Measurements from ENCODE around the gene FOXJ1.
"Not testable (repeated sequence)": the region's sequence is repeated elsewhere in the genome, so short reads cannot be mapped to it uniquely, and the experiment has no call there.

Gene FOXJ1, protein sequence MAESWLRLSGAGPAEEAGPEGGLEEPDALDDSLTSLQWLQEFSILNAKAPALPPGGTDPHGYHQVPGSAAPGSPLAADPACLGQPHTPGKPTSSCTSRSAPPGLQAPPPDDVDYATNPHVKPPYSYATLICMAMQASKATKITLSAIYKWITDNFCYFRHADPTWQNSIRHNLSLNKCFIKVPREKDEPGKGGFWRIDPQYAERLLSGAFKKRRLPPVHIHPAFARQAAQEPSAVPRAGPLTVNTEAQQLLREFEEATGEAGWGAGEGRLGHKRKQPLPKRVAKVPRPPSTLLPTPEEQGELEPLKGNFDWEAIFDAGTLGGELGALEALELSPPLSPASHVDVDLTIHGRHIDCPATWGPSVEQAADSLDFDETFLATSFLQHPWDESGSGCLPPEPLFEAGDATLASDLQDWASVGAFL

DNA sequence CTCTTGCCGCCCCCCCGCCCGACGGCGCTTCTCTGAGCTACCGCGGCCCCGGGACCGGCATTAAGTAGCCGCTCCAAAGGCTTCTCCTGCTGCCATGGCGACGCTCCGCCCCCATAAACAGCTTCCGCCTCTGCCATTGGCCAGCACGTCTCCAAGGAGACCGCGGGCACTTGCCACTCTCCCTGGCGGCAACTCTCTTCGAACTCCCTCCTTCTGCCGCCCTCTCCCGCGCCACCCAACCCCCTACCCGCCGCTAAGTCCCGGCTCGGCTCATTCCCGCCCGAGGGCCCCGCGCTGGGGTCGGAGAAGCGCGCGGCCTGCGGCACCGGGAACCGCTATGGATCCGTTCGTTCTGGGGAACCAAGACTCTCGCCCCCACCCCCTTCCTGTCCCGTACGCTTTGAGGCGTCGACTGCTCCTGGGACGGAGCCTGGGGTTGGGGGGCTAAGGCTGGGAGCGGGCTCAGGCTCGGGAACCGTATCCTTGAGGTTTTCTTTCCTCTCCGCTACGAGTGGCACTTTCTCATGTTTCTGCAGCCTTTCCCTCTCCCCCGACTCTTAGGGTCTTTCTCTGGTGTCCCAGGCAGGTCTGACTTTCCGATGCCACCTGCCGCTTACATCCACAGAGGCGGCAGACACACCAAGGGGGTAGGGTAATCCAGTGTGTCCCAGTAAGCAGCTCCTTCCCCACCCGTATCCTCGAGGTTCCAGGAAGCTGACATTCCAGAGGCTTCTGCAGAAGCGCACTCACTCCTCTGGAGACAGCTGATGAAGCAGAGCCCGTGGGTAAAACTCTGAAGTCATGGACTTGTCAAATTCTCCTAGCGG, at the start of gene FOXJ1:
Gene FOXJ1 (minus strand): TSS at position 34 of the 827 bp plus-strand sequence. CDS start 850 bp downstream, outside the sequence.
- no peak for FAIRE-seq

DNA sequence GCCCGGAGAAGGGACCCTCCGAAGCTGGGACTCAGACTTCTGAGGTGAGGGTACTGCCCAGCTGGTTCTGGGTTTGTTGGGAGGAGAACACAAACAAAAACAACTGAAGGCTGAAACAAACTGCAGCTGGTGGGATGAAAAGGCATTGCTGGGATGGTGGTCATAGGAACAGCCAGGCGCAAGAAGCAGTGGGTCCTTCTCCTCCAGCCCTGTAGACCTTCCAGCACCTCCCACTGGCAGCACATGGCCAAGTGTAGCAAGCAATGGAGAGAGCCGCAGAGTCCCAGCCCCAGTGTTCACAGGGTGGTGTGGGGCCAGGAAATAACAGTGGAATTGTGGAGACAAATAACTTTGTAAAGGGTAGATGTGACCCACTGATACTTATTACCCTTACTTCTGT, 48.7 kb upstream of the FOXJ1 start:
- no peak for FAIRE-seq

DNA sequence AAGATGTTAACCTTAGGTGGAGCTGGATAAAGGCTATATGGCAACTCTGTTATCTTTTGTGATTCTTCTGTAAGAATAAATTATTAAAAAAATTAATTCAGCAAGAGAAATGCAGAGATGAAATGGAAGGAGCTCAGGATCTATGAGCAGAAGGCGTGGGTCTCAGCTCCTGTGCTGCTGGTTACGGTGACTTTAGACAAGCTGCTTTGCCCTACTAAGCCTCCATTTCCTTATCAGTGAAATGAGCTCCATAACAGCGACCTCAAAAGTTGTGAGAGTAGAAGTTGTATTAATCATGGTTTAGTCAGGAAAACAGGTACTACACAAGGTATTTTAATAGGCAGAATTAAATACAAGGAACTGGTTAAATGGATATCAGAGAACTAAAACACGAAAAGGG, 48.2 kb upstream of the FOXJ1 start:
- no peak for FAIRE-seq

DNA sequence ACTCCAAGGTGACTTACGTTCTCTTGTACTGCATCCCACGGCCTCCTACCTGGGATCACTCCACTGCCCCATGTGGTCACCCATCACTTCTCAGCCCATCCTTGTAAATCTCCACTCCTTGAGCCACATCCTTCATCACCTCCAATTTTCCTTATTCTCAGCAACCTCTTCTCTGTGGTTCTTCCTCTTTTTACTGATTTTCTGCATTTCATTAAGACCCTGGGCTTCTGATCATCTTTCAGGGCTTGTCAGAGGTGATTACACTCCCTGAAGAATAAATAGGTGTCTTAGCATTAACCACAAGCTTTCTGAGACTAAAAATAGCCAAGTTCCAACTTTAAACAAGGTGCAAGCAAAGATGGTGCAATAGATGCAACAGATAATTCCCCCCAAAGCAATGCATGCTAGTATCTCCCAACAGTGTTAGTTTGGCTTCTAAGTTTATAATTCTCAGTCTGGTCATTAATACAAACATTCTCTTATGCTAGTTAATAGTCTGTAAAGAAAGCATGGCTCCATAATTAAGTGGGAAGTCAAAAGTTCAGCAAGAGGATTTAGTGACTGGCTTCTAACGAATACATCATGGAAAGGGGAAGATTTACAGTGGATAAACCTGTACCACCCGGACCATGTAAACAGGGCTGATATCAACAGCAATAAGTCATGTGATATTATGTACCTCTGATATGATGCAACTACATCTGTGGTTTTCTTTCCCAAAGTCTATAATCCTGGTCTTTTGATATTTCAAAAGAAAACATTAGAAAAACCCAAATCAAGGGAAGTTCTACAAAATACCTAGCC, 47.4 kb upstream of the FOXJ1 start:
- no peak for FAIRE-seq

DNA sequence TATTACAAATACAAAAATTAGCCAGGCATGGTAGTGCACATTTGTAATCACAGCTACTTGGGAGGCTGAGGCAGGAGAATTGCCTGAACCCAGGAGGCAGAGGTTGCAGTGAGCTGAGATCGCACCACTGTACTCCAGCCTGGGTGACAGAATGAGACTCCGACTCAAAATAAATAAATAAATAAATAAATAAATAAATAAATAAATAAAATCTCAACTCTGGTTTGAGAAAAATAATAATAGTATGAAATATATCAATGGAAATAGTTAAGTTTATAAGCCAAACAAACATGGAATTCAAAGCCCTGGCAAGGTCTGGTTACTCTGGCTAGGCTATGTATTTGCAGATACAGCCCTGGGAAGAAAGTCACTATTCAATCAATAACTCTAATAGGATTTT, 45.7 kb upstream of the FOXJ1 start:
- FAIRE-seq = not testable (repeated sequence)

DNA sequence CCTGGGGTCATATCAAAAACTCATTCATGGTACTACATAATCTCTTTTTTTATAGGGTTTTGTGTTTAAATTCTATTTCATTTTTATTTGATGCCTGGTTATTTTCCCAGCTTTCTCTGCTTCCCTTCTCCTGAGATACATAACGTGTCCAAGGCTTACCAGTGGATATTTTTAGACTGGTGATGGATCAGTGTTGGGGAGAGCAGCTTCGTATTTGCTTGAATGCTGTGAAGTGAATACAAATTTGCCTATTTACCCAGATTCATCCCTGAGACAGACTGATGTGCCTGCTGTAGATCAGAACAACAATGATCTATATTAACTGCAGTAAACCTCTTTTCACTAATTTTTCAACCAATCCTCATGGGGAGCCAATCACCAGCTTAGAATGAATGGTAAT, 43.2 kb upstream of the FOXJ1 start:
- peak; percentile 81 for FAIRE-seq

DNA sequence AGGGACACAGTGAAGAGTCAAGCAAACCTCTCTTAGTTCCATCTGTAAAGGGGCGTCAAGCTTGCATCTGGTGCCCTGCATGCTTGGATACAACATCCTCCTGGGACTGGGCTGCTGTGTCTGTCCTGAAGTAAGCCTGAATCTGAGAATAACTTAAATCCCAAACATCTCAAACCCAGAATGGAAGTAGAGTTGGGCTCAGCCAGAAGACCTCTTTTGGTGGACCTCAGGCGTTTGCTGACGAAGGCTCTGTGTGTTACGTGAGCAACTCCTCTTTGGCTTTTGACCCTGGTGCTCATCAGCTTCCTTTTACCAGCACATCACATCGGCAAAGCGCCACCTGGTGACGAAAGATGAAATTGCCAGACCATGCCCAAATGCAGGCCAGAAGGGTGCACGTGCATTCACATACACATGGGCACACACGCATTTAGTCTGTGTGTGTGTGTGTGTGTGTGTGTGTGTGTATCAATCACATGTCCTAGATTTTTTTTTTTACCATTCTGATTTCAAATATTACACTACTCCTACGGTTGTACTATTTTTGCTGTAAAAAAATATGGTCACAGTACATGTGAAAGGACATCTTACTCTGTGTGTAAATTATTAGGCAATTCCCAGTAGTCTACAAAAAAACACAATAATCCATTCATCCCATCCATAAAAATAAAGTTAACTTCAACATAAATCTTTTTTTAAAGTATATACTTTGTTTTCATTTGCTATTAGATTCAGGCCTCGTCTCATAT, 41.1 kb upstream of the FOXJ1 start:
- no peak for FAIRE-seq

DNA sequence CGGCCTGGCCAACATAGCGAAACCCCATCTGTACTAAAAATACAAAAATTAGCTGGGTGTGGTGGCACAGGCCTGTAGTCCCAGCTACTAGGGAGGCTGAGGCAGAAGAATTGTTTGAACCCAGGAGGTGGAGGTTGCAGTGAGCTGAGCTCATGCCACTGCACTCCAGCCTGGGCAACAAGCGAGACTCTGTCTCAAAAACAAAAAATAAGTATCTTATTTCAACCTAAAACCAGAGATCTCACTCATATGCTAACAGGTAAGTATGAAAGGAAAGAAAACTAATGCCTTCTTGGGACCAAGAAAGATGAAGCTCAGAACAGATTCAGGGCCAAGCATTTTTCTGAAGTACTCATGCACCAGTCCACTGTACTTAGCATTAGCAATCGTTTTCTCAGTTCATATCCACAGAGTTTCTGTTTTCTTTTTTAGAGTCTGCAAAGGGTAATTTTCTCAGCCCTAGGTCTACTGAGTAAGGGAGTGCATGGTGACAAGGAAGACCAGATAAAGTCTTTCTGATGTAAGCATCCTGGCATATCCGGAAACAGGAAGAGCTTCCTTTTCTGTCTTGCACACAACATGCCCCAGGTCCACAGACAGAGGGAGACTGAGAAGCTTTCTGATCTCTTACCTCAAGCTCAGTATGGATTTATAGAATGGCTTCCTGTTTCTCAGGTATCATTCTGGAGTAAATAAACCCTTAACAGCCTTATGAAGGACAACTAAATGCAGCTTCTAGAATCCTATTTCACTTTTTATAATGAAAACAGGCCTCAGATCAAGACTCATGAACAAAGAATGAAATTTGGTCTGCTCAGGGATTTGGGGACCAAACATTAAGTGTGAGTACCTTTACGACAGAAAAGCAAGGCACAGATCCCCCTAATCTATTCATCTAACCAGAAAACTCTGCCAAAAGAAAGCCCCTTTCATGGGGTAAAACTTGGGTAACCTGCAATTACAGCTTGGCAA, 38.7 kb upstream of the FOXJ1 start:
- no peak for FAIRE-seq

DNA sequence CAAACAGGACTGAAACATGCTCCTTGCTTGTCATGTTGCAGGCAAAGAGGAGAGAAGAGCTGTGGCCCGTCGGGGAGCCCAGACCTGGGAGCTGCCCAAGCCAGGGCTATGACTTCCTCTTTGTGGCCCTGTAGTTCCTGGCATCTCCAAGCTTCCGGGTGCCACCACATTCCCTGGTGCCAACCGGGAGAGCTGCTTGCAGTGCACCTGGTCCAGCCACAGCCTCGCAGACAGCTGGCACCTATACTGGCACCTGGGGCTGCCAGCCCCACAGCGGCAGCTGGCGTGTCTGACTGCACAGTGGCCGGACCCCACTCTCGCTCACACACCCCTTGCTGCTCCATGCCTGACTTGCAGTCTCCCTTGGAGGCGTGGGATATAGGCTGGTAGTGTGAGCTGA, 37.1 kb upstream of the FOXJ1 start:
- no peak for FAIRE-seq

DNA sequence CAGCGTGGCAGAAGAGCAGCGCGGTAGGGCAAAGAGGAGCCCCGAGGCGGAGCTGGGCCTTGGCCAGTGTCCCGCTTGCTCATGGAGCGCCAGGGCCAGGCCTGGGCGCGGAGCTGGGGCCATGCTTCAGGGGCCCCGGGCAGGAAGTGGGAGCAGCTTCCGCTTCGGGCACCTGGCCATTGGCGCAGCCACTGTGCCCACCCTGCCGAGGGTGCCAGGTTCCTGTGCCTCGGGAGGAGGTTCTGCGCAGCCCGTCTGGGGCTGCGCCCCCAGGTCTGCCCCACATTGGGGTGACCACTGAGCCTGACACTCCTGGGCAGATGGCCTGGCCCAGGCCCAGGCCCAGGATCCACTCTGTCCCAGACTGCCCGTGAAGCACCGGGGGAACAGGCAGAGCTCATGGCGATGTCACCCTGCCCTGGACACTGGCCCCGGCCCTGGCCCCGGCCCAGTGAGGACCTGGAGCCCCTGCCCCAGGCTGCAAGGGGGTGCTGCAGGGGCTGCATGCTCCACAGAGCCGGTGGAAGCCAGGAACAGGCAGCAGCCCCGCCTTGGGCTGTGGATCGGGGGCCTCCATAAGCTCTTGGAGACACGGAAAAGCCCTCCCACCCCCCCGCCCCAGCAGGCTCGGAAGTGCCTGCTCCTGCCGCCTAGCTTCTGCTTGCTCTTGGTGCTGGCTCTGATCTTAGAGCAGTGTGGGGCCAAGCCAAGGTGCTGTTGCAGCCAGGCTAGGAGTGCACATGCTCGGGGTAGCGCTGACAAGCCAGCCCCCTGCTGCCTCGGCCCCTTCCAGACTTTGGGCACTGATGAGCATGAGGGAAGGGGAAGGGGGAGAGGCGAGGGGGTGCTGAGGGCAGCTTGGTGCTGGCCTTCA, 35.9 kb upstream of the FOXJ1 start:
- no peak for FAIRE-seq

DNA sequence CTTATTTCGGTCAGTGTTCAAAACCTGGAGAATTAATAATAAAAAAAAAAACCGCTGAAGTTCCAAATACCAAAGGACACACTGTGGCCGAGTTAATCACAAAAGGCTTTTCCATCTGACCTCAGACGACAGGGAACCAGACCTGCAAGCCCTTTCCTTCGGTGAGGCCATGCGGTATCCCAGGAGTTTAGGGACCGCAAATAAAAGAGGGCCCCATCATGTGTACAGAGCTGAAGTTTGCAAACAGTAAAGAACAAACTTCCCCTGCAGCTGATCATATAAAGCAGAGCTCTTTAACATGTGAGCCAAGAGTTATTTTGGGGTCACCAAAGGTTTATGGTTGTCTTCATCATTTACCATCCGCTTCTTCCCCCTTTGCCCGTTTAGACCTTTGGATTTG, 33.0 kb upstream of the FOXJ1 start:
- no peak for FAIRE-seq

DNA sequence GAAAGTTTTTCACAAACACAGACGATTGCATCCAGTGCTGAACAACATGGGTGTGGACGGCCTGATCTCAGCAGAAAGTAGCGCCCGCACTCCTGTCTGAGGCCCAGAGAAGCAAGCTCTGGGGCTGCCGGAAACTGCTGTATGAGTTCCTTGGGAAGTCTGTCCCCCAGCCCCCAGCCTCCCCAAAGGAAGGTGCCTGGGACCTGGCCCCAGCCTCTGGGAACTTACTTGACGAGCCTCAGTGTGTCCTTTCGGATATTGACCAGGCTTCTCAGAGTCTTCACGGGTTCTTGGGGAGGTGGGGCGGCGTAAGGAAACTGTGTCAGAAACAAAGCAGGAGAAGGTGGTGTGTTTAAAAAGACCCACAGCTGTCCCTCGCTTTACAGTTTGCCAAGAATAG, 32.4 kb upstream of the FOXJ1 start:
- FAIRE-seq = no peak

DNA sequence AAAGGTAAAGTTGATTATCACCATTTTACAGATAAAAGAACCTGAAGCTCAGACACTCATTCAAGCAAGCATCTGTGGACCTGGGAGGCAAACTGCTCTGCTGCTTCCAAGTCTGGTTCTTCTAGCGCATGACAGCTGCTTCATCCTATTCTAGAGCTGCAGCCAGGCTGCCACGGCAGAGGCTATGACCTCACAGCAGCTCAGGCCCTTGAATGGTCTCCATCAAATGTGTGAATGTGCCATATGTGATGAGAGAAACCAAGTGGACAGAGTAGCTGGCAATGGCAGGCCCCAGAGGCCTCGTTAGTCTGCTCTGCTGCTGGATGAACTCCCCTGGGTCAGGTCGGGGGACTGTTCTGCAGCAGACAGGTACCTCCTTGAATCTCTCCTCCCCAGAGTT, 30.7 kb upstream of the FOXJ1 start:
- FAIRE-seq = no peak

DNA sequence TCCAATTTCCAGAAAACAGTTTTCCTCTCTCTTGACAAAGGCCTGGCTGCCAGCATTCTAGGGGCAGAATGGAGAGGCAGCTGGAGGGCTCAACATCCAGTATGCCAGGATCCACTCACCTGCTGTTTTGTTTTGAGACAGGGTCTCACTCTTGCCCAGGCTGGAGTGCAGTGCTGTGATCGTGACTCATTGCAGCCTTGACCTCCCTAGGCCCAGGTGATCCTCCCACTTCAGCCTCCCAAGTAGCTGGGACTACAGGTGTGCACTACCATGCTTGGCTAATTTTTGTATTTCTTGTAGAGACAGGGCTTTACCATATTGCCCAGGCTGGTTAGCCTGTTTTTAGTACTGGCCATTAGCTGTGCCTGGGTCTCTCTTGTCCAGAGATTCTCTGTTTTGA, 29.1 kb upstream of the FOXJ1 start:
- no peak for FAIRE-seq

DNA sequence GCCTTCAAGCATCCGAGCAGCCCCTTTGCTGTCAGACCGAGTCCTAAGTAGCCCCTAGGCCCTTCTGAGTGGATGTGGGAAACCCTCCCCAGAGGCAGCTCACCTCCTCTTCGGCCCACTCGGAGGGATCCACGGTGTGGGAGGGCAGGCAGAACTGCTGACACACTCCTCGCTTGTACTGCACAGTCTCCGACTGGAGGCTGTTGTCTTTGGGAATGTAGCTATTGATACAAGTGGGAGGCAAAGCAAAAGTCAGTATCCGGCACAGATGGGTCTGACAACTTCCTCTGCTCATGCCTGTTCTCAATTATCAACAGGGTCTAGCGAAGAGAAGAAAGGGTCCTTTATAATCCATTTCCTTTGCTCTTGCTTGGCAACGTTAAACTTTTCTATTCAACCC, 25.9 kb upstream of the FOXJ1 start:
- no peak for FAIRE-seq

DNA sequence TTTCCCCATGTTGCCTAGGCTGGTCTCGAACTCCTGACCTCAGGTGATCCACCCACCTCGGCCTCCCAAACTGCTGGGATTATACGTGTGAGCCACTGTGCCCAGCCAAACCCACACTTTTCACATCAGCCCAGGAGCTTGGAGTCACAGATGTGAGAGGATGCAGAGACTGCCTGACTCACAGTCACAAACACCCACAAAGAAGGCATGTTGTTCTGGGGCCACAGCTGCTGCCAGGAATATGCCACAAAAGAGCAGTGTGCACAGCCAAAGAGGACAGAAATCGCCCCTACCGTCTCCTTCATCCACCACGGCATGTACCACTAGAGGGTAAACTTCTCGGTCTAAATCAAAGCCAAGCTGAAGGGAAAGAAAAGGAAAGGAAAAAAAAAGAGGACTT, 25.1 kb upstream of the FOXJ1 start:
- FAIRE-seq = no peak

DNA sequence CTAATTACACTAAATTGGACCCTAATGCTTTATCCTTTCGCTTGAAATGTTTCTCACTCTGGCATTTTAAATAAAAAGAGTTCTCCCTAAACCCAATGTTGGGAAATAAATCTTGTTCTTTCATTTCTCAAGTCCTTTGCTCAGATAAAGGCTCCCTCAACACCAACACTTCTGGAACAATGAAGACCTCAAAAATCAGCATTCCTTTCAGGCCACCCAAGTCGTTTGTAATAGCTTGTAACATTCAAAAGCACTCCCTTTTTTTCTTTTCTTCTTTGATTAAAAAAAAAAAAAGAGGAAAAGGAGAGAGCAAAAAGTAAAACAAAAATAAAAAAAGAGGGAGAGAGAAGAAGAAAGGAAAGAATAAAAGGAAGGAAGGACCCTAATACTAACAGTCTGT, 23.3 kb upstream of the FOXJ1 start:
- no peak for FAIRE-seq

DNA sequence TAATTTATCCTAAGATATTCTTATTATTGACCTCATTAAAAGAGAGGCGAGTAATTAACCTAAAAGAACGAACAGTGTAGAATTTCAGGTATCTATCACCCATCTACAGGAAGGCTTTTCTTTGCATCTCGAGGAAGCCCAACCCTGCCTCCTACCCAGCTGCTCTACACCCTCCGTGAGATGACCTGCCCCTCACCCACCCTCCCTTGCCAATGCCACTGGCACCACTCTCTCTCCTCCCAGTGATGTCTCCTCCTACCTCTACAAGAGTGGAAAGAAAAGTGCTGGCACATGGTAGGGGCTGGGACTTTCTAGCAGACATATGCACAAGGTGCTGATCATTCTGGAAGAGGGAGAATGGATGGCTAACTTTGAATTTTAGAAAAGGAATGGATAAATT, 22.9 kb upstream of the FOXJ1 start:
- no peak for FAIRE-seq

DNA sequence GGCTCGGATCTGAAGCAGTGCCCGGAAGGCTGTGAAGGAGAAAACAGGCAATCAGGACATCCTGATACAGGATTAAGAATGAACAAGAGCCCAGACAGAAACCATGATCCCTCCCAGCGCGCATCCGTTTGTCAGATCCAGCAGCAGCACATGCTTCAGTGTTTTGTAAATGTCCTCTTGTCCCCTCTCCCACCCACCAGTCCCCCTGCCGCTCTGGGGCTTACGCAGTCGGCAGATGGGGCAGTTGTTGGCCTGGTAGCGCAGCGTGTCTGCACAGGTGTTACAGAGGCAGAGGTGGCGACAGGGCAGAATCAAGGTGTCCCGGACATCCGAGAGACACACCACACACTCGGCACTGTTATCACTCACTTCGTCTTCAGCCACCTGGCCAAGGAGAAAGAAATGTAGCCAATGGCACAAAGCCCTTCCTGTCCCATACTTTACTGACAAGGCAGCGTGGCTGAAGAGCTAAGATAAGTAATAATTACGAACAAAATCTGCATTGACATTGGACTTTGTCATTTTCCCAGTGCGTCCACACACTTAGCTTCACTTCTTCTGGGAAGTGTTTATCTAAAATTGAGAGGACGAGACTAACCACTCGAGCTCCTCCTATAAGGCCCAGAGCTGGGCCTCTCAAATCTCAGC, 20.7 kb upstream of the FOXJ1 start:
- FAIRE-seq = no peak

Measured in islet of Langerhans (tissue), 1 donor.